Measurements from ENCODE around the gene LHX4.

LHX4 gene

GRCh38 chr1:180229483-180230415 is at the start of gene LHX4:
LHX4 (plus strand) TSS chr1:180230264; CDS start chr1:180230530, 266 bp downstream.
- no peak for DNase-seq

GRCh38 chr1:180181048-180181447 is 49.0 kb upstream of the LHX4 start:
- no peak for DNase-seq

GRCh38 chr1:180181996-180182642 is 47.9 kb upstream of the LHX4 start:
- DNase-seq, result no peak

GRCh38 chr1:180182643-180183311 is 47.3 kb upstream of the LHX4 start:
- DNase-seq, result no peak

GRCh38 chr1:180183426-180183825 is 46.6 kb upstream of the LHX4 start:
- no peak for DNase-seq

- no peak for DNase-seq
Observed at GRCh38 chr1:180184041-180184440, 46.0 kb upstream of the LHX4 start.

GRCh38 chr1:180185281-180185680 is 44.8 kb upstream of the LHX4 start:
- DNase-seq, result no peak

- DNase-seq, result no peak
Observed at GRCh38 chr1:180185971-180186645, 44.0 kb upstream of the LHX4 start.

- no peak for DNase-seq
Observed at GRCh38 chr1:180186831-180187230, 43.2 kb upstream of the LHX4 start.

- DNase-seq, result no peak
Observed at GRCh38 chr1:180187626-180188025, 42.4 kb upstream of the LHX4 start.

- no peak for DNase-seq
Observed at GRCh38 chr1:180188091-180188506, 42.0 kb upstream of the LHX4 start.

- DNase-seq, result no peak
Observed at GRCh38 chr1:180188684-180189175, 41.3 kb upstream of the LHX4 start.

GRCh38 chr1:180190091-180190490 is 40.0 kb upstream of the LHX4 start:
- DNase-seq, result peak; percentile 21

- peak; percentile 18 for DNase-seq
Observed at GRCh38 chr1:180192172-180192571, 37.9 kb upstream of the LHX4 start.

- DNase-seq, result no peak
Observed at GRCh38 chr1:180193141-180194047, 36.7 kb upstream of the LHX4 start.

- no peak for DNase-seq
Observed at GRCh38 chr1:180194048-180194425, 36.0 kb upstream of the LHX4 start.

- no peak for DNase-seq
Observed at GRCh38 chr1:180194546-180195207, 35.4 kb upstream of the LHX4 start.

- DNase-seq, result no peak
Observed at GRCh38 chr1:180195401-180195800, 34.7 kb upstream of the LHX4 start.

- no peak for DNase-seq
Observed at GRCh38 chr1:180195916-180196315, 34.1 kb upstream of the LHX4 start.

- no peak for DNase-seq
Observed at GRCh38 chr1:180196436-180197003, 33.5 kb upstream of the LHX4 start.

- DNase-seq, result no peak
Observed at GRCh38 chr1:180197231-180197630, 32.8 kb upstream of the LHX4 start.
